Measurements from ENCODE around the gene FTSJ1.
"Not testable (repeated sequence)": the region's sequence is repeated elsewhere in the genome, so short reads cannot be mapped to it uniquely, and the experiment has no call there.

GRCh38 chrX:48525853-48526252, 49.9 kb downstream of the FTSJ1 start:
- TF ChIP-seq CTCF, POLR2A (IDR thresholded peaks at IDR 0.05): not testable (repeated sequence)
